Iris pigment epithelial cell (primary cell): ENCODE data around the gene ZFP90.
"Not testable (repeated sequence)": the region's sequence is repeated elsewhere in the genome, so short reads cannot be mapped to it uniquely, and the experiment has no call there.

Experiments
- DNase-seq: peaks from one replicate; pipeline ENCODE4 v3.0.0-alpha.2; 2011; ENCODE audit warnings: low read depth

Gene ZFP90

DNA sequence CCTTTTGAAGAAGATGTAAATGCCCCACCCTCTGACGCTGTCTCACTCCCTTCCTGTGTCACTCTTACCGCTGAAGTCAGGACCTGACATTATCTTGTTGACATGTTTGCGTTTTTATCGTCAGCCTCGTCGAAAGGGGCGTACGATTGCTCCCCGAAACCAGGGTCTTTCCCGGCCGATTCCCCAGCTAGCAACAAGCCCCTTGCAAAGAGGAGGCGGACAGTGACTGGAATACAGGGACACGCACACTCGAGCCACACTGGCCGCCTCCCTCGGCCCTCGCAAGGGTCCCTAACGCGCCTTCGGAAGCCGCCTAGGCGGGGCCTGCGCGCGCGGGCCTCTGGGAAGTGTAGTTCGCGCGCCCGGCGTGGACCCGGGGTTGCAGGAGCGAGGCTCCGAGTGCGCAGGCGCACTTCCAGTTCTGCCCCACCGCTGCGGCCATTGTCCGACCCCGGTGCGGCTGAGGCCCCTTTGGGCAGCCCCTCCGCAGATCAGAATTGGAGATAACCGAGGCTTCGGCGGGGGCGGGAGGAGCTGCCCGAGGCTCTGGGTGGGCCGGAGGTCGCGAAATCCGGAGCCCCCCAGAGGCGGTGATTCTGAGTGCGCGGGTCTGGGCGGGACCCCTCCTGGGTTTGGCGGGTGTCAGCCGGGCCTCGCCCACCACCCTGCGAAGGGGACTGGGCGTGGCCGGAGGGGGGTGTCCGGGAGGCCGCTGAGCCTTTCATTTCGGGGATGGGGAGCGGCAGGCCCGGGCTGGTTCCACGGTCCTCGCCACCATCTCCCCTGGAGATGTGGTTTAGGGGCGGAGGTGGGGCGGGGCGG, at the start of gene ZFP90:
ZFP90 (plus strand) TSS at position 412 of the 822 bp plus-strand sequence. CDS start 502 bp downstream, outside the sequence.
- DNase-seq: peak; percentile 80

DNA sequence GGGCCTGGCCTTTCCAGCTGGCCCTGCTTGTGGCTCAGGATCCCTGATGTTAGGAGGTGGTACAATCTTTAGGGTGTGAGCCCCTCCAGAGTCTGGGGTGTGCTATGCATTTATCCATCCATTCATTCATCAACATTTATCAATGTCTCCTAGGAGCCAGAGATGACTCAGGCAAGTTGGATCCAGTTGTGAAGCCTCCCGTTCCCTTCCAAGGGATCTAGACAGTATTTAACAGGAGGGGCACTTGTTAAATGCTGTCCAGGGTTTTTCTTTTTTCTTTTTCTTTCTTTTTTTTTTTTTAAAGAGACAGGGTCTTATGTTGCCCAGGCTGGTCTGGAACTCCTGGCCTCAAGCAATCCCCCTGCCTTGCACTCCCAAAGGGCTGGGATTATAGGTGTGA, 48.7 kb upstream of the ZFP90 start:
- no peak for DNase-seq

DNA sequence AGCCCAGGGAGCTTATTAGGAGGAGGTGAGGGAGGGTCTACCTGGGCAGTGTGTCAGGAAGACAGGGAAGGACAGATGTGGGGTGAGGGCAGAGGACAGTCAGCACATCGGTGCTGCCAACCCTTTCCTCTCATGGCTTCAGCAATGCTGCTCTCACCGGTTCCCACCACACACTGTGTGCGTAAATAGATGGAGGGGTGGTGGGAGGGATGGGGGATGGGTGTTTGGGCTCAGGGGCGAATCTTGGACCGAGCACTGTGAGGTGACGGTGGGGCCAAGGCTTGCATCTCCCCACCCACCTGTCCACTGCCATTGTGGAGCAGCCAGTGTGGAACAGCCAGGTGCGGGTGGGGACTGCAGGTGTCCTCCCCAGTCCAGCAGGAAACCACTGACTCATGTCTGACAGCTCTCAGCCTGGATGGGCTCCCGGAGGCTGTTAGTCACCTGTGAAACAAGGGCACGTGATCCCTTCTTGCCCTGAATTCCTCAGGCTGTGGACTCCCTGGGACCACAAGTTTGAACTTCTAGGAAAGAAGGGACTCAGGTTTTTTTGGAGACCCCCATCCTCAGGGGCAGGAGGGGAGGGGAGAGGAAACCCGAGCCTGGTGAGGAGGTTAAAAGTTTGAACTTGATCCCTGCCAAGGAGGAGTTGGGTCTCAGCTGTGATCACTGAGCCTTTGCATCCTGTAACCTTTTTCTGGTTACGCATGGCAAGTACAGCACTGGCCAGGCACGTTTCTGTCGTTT, 48.1 kb upstream of the ZFP90 start:
- peak; percentile 72 for DNase-seq

DNA sequence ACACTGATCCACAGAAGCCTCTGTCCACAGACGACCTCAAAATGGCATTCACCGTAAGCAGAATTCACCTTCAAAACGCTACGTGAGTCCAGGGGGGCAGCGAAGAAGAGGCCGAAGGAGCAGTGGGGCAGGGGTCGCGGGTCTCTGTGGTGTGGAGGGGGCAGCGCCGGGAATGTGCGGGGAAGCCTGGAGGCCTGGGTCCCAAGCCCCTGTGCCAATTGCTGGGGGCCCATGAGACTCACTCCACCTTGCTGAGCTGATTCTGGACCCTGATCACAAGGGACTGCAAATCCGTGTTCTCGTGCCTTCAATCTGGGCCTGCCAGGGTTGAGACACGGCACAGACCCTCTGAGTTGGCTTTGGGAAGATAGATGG, 47.5 kb upstream of the ZFP90 start:
- DNase-seq: no peak

DNA sequence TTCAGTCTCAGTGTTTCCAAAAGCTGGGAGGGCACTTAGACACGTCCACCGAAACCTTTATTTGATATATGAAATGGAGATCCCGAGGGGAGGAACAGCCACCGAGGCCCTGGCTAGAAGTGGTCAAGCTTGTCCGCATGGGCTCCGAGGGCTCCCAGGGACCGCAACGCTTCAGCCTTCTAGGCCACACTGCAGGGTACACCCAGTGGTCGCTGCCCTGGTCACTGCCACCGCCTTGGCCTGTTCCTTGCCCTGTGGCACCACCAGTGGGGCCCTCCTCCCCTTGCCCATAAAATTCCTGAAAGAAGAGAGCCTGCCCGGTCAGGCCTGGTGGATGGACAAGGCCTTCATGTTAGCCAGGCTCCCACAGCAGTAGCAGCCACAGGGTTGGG, 46.9 kb upstream of the ZFP90 start:
- no peak for DNase-seq

DNA sequence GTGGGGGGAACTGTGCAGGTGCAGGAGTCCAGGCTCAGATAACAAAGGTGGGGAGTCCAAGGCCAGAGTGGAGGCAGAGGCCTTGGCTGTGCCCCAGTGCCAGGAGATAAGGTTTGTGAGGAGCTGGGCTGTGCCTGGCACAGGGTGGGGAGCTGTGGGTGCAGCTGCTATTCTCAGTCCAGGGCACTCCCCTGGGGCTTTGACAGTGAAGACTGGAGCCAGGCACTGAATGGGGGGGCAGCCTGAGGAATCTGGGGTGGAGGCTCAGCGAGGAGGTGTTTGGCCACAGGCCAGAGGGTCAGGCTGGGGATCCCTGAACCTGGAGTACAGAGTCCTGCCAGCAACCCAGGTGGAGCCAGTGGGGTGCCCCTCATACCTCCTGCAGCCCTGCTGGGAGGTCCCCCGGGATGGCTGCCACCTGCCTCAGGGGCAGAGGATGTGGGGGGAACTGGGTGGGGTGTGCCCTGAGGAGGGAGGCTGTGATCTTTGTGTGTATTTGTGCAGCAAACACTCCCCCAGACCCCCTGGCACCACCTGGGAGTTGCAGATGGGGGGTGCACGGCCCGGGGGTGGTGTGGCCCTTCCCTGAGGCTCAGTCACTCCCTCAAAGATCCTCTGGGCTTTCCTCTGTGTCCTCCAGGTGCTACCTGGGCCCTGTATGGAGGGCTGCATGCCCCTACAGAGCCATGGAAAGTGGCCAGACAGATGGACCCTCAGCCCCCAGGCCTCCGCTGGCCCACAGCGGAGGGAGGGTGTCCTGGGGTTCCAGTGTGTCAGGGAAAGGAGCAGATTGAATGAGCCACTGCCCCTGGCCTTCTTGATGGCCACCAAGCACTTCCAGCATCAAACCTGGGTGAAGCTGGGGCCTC, 46.3 kb upstream of the ZFP90 start:
- DNase-seq: no peak

DNA sequence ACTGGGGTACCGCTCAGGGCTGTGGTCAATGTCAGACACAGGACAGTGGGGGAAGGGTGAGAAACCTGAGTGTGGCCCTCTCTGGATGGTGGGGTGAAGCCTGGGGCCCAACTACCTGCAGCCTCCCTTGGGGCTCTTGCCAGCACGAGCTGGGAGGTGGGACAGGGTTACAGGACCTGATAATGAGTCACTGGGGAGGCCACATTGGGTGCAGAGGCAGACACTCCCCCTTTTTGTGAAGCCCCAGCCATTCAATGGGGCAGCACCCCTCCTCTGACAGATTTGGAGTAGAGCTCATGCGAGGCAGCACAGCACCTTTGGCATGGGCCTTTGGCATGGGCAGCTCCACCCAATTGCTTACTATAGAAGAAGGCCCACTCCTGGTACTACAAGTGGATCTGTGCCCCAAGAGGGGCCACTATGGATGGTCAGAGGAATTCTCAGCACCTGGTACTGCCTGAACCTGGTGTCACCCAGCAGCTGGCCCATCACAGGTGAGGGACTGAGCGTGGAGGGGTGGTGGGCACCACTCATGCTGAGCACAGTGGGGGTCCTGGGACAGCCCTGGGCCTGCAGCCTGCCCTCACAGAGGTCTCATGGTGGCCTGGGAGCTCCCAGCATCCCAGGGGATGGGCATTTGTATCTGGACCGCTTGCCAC, 45.5 kb upstream of the ZFP90 start:
- DNase-seq: no peak

DNA sequence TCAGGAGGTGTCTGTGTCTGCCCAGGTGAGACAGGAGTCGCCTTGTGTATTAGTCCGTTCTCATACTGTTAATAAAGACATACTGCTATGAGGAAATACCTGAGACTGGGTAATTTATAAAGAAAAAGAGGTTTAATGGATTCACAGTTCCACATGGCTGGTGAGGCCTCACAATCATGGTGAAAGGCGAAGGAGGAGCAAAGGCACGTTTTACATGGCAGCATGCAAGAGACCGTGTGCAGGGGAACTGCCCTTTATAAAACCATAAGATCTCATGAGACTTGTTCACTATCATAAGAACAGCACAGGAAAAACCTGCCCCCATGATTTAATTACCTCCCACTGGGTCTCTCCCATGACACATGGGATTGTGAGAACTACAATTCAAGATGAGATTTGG, 44.8 kb upstream of the ZFP90 start:
- DNase-seq: not testable (repeated sequence)

DNA sequence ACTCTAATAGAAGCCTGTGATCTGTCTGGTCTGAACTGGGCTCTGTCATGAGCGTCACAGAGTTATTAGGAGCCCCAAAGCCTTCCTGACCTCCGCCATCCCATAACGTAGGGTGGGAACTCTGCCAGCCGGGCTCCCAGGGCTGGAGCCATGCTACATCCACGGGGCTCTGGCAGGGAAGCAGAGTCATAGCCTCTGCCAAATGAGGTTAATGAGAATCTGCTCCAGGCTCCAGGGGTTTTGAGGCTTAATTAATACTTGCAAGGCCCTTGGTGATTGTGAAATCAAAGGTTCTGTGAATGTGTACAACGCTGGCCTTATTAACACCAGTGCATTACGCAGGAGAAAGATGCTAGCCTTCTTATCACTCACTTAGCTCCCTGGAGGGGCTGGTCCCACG, 42.4 kb upstream of the ZFP90 start:
- no peak for DNase-seq

DNA sequence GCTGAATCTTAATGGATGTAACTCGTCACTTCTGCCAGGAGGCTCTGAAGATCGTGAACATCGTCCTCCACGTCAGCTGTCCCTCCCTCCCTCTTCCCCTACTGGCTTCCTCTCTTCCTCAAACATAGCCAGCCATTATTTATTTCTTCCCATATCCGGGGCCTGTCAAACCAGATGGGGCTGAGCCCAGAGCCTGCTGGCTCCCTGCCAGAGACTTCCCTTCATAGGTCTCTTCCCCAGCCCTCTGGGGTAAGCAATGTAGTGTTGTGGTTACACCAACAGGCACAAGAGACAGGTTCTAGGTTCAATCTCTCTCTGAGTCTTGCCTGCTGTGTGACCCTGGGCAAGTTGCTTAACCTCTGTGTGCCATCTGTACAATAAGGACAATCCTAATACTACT, 40.1 kb upstream of the ZFP90 start:
- no peak for DNase-seq

DNA sequence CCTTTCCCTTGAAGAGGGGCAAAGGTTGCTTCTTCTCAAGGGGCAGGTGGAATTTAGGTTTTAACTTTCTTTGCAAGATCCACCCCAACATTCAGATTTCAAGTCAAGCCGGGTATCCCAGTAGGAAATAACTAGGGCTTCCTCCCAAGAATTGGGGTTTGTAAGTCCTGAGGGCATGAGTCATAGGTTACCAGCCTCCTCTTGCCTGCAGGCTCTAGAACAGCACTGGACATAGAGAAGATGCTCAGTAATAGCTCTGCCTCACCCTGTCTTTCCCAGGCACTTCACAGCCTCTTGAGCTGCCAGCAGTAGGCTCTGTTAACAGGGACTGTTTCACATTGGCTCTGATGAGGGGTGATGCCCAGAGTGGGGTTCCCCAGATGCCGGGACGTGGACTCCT, 35.8 kb upstream of the ZFP90 start:
- peak; percentile 10 for DNase-seq

DNA sequence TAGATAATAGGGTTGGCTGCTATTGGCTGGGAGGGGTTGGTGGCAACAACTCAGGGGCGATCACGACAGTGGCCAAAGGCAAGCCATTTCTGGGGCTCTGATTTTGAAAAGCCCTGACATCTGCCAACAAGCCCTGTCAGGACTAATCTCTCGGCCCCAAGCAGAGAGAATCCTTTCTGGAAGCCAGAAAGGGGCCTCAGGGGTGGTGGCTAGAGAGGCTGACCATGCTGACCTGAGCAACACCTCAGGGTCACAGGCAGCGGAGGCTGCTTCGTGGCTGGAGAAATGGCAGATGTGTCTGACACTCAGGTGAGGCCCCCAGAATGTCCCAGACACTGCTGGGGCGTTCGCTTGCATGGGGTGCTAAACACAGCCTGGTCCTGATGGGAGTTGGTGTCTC, 35.0 kb upstream of the ZFP90 start:
- no peak for DNase-seq

DNA sequence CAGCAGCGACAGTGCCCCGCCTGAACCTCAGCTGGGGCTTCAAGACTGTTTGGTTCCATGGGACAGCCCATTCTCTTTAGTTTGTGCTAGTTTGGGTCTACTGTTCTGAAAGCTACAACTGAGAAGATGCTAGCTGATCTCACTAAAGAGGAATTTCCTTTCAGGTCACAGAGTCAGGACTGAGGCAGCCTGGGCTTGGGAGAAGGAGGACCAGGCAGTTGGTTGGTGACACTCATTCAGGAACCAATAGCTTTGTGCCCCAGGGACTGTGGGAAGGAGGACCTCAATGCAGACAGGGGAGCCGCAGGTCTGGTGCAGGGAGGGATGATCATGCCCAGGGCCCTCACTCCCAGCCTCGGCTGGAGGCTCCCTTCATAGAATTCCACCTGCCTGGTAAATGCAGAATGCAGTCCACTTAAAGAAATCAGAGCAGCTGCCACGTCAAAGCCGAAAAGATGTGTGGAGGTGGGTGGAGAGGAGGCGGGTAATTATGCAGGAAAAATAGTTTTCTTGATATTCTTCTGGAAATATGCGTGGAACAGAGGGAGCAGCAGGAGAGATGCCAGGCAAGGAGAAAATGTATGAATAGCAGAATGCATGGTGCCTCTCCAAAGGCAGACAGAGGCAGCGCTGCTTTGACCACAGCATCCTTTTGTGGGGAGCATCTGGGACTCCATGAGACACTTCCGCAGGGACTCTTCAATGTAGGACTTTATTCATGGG, 32.6 kb upstream of the ZFP90 start:
- DNase-seq: no peak

DNA sequence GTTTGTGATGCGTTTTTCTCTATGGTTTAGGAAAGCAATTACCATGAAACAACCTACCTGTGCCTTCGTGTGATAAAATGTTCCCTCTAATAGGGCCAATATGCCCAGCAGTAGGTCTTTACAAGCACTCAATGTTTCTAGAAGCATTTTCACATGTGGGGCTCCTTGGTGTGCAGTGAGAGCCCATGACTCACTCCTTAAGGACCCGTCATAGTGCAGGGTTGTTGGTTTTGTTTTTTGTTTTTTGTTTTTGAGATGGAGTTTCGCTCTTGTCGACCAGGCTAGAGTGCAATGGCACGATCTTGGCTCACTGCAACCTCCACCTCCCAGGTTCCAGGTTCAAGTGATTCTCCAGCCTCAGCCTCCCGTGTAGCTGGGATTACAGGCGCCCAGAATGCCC, 31.1 kb upstream of the ZFP90 start:
- DNase-seq: no peak

DNA sequence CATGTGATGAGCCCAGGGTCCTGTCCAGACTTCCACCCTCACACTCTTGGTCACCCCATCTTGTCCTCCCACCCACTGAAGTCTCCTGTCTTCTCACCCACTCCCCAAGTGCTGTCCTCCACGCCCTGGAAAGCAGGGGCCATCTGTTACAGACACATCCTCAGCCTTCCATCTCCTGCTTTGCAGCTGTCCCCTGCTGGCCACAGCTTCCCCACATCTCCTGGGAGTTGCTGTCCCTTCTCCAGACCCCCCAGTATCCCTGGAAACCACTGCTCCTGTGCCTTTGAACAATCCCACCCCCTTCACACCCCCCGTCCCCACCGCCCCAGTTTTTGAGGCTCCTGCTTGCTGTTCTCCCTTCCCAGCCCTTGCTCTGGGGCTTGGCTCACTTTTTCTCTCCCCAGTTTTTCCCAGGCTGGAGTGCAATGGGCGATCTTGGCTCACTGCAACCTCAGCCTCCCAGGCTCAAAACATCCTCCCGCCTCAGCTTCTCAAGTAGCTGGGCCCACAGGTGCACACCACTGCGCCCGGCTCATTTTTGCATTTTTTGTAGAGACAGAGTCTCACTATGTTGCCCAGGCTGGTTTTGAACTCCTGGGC, 30.4 kb upstream of the ZFP90 start:
- no peak for DNase-seq

DNA sequence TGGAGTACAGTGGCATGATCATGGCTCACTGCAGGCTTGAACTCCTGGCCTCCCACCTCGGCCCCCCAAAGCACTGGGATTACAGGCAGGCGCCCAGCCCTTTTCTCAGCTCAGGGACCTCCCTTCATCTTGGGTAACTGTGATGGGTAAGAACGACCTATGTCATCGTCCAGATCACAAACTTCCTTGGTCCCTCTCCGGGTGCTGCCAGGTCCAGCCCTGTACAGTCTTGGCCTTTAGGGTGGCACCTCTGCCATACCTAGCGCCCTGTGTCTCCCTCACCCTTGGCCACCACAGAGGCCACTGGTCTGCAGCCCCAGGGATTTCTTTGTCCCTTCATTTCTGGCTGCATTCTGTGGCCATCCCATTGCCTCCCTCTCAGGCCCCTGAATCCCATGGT, 29.7 kb upstream of the ZFP90 start:
- no peak for DNase-seq

DNA sequence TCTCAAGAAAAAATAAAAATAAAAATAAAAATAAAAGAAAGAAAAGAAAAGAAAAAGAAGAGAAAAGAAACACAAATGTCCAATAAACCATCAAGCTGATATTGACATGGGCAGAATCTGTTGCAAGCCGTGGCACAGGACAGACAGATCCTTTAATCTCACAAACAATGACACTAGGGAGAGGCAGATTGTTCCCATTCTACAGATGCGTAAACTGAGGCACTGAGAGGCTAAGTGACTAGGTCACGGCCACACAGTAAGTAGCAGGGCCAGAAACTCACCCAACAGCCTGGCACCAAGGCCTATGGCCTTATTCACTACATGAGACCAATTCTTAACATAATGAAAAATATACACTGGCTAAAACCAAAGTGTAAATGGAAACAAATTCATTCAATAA, 28.3 kb upstream of the ZFP90 start:
- no peak for DNase-seq

DNA sequence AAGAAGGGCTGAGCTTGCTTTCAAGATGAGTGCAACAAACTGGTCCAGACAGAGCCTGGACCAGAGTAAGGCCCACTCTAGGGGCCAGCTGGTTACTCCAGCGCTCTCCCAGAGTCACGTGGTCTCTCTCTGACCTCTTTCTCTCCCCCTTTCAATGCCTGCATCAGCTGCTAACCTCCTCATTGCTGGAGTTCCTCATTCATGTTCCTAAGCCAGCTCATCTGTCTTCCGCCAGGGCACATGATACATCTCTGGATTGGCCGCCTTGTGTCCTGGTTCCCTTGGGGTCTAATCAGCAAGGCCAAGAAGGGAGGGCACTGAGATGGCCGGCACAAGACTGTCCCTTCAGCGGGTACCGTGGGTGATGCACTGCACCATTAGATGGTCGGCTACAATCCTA, 26.9 kb upstream of the ZFP90 start:
- DNase-seq: no peak

DNA sequence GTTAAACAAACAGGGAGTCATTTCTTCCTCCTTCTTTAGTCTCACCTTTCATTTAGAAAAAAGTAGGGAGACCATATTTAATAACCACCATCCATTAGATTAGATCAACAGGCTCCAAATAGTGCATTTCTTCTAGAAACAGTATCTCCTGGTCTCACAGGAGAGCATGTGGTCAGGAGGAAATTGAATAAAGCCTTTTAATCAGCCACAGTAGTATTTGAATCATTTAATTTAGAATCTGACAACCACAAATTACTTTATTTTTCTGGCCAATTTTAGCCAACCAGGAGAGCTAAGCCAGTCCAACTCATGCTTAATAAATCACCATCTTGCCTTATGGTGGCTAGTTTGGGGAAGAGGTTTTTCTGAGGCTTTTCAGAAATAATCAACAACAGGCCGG, 26.3 kb upstream of the ZFP90 start:
- DNase-seq: no peak

DNA sequence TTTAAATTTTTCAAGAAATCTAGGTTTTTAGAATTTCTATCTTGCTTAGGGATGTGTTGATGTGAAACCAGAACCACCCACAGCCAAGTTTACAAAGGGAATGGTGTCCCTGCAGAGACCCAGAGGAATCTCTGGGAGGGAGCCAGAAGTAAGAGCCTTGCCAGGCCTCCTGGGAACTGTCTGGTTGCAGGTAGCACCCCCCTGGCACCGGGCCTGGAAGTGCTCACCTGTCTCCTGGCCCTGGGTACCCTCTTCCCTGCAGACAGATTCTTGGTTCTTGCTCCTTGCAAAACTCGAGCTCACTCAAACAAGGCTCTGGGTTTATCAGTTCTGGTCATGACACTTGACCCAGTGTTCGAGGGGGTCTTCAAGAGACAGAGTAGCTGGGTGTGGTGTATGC, 24.6 kb upstream of the ZFP90 start:
- DNase-seq: no peak

DNA sequence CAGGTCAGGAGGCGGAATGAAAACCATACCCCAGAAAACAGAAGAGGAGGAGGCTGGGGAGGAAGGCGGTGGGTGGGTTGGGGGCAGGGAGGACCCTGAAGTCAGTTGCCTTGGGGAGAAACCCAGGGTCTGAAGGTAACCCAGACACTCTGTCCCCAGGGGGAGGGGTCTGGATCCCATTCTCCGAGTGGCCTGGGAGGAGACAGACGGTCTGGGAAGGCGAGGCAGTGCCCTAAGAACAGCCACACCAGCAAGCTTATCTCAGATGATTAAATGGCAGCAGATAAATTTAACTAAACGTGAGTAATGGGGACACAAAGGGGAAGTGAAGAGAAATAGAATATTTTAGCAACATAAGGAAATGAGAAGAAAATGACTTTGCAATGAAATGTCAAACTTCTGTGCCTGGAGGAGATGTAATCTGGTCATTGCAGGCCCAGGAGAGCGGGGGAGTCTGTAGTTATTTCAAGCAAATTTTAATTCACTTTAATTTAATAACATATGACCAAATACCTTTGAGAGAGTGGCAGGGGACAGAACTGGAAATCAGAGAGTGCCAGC, 21.4 kb upstream of the ZFP90 start:
- no peak for DNase-seq
